NCI-H526 (cell line): ENCODE data around the gene ARMH2.
"Not testable (repeated sequence)": the region's sequence is repeated elsewhere in the genome, so short reads cannot be mapped to it uniquely, and the experiment has no call there.

ENCODE experiments used
- DNase-seq, 2 experiments: peaks; one replicate each; lab custom pipeline; 2025; lab: John Stamatoyannopoulos, UW

Gene ARMH2

DNA sequence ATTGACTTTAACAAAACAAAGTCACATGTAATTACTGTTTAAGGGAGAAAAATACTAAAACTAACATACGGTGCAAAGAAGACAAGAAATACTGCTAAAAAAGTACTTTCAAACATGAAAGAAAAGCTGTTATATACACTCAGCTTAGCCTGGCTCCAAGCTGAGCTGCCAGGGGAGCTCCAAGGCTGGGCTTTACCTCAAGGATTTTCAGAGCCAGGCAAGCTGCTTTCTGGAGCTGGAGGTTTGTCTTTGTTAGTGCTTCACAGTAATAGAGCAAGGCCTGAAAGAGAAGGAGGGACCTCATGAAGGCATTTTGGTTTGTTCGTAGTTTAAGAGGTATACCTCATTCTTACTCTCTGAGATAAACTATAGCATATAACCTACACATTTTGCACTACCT, 19.6 kb upstream of the ARMH2 start:
- DNase-seq: no peak

DNA sequence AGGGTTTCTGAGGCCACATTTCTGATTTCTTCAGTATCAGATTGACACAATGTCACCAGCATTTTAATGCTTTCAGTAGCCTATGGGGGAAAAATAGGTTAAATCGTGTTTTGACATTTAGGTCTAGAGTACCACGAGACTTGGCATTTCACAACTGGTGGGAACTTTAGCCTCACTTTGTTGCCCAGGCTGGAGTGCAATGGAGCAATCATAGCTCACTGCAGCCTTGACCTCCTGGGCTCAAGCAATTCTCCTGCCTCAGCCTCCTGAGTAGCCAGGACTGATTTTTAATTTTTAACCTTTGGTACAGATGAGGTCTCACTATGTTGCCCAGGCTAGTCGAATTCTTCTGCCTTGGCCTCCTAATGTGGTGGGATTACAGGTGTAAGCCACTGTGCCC, 11.0 kb upstream of the ARMH2 start:
- no peak for DNase-seq

- DNase-seq: no peak
Measured at GRCh38 chr6:24807584-24807983, 8.9 kb upstream of the ARMH2 start.

DNA sequence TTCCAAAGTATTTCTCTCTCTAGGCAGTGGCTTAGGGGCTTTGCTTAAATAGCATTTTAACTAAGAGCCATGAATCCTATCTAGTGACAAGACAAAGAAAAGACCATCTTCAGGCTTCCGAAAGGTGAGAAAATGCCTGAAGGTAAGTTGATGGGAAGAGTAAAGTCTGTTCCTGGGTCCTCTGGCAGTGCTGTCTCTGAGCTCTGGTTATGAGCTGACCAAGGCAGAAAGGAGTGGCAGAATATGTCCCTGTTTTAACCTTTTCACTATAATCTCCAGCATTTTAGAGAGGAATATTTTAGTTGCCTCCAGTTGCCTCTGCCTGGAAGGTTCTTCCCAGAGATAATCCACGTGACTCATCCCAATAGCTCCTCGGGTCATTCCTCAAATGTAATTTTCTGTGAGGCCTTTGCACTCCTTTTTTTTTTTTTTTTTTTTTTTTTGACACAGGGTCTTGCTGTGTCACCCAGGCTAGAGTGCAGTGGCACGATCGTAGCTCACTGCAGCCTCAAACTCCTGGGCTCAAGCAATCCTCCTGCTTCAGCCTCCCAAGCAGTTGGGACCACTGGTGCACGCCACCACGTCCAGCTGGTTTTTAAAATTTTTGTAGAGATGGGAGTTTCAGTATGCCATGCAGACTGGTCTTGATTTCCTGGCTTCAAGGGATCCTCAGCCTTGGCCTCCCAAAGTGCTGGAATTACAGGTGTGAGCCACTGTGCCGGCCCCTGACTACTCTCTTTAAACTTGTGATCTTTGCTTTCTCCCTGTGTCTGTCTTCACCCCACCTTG, 3.7 kb upstream of the ARMH2 start:
- no peak for DNase-seq

DNA sequence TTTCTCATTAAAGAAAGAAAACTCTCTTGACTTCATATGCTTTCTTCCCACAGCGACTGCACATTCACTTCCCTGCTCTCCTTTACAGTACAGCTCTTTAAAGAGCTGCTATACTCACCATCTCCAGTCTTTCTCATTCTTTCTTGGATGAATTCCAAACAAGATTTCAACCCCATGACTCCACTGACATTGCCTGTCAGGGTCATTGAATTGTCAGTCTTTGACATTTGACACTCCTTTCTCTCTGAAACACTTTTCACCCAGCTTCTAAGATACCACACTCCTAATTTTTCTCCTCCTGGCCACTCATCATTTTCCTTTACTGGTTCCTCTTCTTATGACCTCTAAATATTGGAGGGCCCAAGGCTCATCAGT, 811 bp upstream of the ARMH2 start:
- DNase-seq: no peak

GRCh38 chr6:24797596-24798216, 1.0 kb downstream of the ARMH2 start:
- no peak for DNase-seq

DNA sequence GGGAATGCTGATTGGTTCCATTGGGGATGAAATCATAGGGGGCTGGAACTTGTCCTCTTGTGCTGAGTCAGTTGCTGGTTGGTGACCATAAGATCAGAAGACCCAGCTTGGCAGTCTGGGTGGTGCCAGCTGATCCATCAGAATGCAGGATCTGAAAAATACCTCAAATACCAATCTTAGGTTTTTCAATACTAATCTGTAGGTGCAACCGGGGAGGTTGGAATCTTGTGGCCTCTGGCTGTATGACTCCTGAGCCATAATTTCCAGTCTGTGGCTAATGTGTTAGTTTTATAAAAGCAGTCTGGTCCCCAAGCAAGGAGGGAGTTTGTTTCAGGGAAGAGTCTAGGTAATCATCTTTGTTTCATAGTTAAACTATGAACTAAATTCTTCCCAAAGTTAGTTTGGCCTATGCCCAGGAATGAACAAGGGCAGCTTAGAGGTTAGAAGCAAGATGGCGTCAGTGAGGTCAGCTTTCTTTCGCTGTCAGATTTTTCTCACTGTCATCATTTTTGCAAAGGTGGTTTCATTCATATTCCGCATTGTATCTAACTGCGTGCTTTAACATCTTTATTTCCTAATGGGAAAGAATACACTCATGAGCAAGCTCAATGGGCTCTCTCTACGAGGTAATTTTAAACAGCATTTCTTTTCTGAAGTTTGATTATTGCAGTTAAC, 2.0 kb downstream of the ARMH2 start:
- no peak for DNase-seq

GRCh38 chr6:24795106-24795505, 3.6 kb downstream of the ARMH2 start:
- DNase-seq: no peak

DNA sequence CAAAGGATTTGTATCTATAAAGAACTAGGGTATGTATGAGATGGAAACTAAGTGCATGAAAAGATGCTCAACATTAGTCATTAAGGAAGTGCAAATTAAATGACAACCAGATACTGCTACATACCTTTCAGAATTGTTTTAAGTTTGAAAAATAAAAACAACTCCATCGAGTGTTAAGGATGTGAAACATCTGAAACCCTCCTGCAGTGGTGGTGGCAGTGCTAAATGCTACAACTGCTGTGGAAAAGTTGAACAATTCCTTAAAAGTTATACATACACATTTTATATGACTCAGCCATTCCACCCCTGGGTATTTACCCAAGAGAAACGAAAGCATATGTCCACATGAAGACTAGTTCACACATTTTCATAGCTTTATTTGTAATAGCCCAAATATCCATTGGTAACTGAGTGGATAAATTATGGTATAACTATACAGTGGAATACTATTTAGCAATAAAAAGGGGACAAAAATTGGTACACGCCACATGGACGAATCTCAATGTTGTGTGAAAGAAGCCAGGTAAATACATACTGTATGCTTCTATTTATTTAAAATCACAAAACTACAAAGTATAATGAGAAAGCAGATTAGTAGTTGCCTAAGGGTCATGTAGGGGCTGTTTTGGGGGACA, 10.6 kb downstream of the ARMH2 start:
- DNase-seq: no peak

DNA sequence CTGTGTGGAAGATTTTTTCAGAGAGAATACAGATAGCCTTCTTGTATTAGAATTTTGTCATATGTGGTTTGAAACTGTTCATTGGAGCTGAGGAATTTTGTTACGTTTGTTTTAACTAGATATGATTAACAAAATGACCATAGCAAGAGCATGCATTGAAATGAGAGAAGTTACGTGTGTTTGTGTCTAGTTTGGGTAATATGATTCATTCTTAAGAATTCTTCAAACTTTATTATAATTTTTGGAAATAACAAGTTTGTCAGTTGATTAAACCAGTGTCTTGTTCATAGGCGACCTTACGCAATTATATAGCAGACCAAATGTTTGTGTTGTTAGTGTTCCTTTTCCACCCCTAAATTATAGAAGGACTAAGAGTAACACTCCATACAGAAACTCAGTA, 18.5 kb downstream of the ARMH2 start:
- DNase-seq: no peak

GRCh38 chr6:24779416-24780016, 19.2 kb downstream of the ARMH2 start:
- DNase-seq: no peak

GRCh38 chr6:24778878-24779277, 19.8 kb downstream of the ARMH2 start:
- no peak for DNase-seq

- DNase-seq: no peak
Measured at GRCh38 chr6:24778121-24778520, 20.6 kb downstream of the ARMH2 start.

GRCh38 chr6:24777227-24777626, 21.5 kb downstream of the ARMH2 start:
- DNase-seq: no peak

- DNase-seq: peak; percentile 22 to 28
Measured at GRCh38 chr6:24775520-24776058, 23.1 kb downstream of the ARMH2 start.

DNA sequence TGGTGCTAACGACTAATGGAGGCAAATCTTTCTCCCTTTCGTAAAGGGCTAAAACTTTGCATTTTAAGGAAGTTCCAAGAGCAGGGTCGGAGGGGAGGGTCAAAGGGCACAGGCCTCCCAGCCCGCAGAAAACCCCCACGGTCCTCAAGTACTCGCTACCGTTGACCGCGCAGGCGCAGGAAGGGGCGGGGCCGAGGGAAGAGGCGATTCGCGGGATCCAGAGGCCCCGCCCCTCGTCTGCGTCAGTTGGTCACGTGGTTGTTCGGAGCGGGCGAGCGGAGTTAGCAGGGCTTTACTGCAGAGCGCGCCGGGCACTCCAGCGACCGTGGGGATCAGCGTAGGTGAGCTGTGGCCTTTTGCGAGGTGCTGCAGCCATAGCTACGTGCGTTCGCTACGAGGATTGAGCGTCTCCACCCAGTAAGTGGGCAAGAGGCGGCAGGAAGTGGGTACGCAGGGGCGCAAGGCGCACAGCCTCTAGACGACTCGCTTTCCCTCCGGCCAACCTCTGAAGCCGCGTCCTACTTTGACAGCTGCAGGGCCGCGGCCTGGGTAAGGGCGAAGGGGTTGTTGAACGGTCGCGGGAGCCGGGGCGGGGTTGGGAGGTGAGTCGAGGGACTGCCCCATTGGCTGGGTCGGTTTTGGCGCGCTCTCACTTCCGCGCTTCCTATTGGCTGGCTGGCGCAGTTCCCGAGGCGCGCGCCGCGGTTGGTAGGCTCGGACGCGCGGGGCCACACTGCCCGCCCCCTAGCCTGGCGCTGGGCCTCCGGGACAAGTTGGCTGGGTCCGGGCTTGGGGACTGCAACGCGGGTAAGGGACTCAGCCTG, 23.8 kb downstream of the ARMH2 start, which contains the start of gene GMNN:
Gene GMNN, plus strand, starts transcription at position 242 of the 824 bp plus-strand sequence. CDS start 2,310 bp downstream, outside the sequence.
- DNase-seq: peak; percentile 91 to 98

- DNase-seq: no peak
Measured at GRCh38 chr6:24768361-24768760, 30.4 kb downstream of the ARMH2 start.

GRCh38 chr6:24766680-24767462, 31.8 kb downstream of the ARMH2 start:
- DNase-seq: peak; percentile 22 to 27

DNA sequence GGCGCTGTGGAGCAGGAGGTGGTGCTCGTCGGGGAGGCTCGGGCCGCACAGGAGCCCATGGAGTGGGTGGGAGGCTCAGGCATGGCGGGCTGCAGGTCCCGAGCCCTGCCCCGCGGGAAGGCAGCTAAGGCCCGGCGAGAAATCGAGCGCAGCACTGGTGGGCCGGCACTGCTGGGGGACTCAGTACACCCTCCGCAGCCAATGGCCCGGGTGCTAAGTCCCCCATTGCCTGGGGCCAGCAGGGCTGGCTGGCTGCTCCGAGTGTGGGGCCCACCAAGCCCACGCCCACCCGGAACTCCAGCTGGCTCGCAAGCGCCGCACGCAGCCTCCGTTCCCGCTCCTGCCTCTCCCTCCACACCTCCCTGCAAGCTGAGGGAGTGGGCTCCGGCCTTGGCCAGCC, 32.7 kb downstream of the ARMH2 start:
- not testable (repeated sequence) for DNase-seq
